ENCODE measurements around the gene MYL6B.

The MYL6B gene

DNA sequence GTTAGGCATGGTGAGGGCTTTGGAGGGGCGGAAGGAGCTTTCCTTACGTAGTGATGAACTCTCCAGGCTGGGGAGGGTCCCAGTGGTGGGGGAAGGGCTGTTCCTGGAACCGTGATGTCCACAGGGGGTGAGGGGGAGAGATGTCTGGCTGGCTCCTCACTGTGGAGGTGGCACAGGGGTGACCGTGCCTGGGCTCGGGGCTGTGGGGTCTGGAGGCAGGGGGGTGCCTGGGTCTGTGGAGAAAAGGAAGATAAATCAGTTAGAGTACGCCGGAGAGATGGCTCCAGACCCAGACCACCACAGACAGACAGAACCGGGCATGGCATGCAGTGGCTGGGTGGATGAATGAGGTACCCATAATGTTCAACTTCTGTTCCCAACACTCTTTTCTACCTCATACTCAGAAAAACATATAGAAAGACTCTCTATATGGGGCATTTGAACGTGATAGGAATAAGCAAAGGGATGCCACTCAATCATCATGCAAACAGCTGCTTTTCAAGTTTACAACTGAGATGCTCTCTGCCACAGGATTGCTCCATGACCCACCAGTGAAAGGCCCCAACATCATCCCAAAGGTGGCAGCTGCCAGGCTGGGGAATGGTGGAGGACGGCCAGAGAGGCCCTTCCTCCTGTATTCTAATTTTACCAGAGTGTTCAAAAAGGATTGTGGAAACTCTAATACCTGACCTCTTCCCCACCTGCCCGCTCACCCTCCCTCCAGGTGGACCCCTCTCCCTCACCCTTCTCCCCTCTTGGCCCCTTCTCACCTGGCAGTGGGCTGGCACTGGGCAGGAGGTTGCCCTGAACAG is 11.4 kb downstream of the MYL6B start:
- TF ChIP-seq GATA2 (IDR thresholded peaks at IDR 0.05; ENCODE audit: low read depth, low read length), result no peak
- TF ChIP-seq GATA3 (IDR thresholded peaks at IDR 0.05; ENCODE audit: low read depth, low read length), result no peak

DNA sequence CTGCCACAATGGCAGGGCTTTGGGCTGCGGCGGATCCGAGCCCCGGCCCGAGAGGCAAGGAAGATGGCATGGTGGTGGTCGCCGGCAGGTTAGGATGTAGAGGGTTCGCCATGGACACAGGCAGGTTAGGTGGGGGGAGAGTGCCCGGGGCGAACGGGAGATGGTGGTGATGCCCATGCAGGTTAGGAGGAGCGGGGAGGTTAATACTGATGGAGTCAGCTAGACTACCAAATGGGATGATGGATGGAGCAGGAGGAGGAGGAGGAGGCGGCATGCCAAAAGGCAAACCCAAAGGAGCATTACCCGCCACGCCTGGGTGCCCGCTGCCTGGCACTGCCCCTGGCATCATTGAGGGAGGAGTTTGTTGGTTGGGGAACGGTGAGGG is 11.9 kb downstream of the MYL6B start:
- TF ChIP-seq GATA2 (IDR thresholded peaks at IDR 0.05; ENCODE audit: low read depth, low read length) (no peak), GATA3 (IDR thresholded peaks at IDR 0.05; ENCODE audit: low read depth, low read length) (no peak)

DNA sequence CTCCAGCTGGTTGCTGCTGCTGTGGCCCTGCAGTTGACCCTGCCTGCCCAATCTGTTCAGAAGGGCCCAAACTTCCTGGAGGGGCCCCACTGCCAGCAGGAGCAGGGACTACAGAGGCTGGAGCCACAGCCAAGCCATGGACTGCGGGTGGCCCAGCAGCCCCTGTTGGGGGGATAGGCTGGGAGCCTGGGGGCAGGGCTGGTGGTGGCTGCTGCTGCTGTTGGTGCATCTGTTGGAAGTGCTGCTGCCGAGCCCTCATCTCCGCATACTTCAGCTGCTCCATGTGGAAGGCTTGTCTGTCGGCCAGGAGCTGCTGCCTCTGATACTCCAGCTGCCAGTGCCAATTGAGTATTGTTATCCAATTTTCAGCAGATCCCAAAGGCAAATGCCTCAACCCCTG is 13.0 kb downstream of the MYL6B start:
- TF ChIP-seq GATA3 (IDR thresholded peaks at IDR 0.05; ENCODE audit: low read depth, low read length), result no peak
- TF ChIP-seq GATA2 (IDR thresholded peaks at IDR 0.05; ENCODE audit: low read depth, low read length), result no peak

DNA sequence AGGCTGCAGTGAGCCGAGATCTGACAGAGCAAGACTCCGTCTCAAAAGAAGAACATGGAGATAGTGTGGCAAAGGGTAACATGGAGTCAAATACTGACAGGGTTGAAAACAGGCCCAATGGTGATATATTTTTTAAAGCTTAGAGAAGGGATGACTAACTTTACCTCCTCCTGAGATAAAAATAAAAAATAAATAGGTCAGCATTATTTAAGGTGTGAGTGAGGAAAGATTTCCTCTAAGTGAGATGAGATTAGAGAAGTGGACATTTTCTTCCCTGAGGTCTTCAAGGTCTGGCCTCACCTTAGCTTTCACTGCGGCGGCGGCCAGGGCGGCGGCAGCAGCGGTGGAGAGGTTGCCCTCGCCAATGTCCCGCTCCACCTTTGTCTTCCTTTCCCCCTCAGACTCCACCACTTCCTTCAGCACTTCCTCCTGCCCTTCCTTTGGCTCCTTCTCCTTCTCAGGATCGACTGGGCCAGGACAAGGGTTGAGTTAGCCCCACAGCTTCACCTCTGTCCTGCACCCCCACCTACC is 16.9 kb downstream of the MYL6B start:
- TF ChIP-seq GATA3 (IDR thresholded peaks at IDR 0.05; ENCODE audit: low read depth, low read length), result no peak
- no peak for TF ChIP-seq GATA2 (IDR thresholded peaks at IDR 0.05; ENCODE audit: low read depth, low read length)

DNA sequence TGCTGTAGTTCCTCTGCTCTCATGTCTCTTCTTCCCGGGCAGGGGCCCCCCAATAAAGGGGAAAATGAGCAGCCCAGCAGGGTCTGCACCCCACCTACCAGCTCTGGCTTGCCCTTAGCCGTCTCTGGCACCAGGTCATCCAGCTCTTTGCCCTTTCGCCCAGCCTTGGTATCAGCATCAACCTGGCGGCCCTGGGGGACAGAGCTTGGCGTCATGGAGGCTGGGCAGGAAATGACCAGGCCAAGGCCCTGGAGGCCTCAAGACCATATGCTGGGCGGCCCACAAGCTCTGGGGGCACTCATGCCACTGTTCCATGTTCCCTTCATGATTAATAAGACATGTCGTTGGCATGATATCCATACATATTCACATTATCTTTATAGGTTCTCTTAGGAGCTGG is 20.5 kb downstream of the MYL6B start:
- TF ChIP-seq GATA2 (IDR thresholded peaks at IDR 0.05; ENCODE audit: low read depth, low read length) (no peak), GATA3 (IDR thresholded peaks at IDR 0.05; ENCODE audit: low read depth, low read length) (no peak)

DNA sequence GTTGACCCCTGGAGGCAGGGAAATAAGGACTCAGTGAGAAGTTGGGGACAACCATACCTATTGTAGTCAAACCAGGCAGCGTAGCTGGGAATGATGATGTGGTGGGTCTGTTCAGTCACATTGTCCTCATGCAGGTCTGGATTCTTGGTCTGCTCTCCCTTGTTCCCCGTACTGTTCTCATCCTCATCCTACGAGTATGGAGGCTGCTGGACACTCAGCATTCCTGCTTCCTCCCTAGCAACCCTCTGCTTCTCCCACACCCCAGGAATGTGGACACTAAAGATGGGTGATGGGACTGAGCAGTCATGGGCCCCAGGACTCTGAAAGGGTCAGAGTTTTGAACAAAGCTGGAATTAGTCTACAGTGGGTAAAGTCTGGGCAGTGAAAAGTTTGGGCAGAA is 26.0 kb downstream of the MYL6B start:
- no peak for TF ChIP-seq GATA3 (IDR thresholded peaks at IDR 0.05; ENCODE audit: low read depth, low read length)
- TF ChIP-seq GATA2 (IDR thresholded peaks at IDR 0.05; ENCODE audit: low read depth, low read length), result no peak

DNA sequence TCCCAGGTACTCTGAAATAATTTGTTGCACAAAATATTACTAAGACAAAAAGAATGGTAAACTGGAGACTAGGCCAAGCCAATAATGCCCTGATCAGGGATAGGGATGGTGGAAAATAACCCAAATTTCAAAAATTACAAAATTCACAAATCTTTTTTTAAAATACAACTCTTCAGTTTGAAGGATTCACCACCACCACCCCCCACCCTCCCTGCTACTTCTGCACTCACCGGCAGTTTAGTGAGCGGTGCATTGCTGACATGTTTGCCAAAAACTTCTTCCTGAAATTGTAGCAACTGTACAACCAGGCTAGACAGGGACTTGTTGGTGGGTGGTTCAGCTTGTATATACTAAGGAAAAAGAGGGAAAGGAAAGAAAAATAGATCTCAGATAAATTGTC is 34.6 kb downstream of the MYL6B start:
- TF ChIP-seq GATA3 (IDR thresholded peaks at IDR 0.05; ENCODE audit: low read depth, low read length) (no peak), GATA2 (IDR thresholded peaks at IDR 0.05; ENCODE audit: low read depth, low read length) (no peak)

DNA sequence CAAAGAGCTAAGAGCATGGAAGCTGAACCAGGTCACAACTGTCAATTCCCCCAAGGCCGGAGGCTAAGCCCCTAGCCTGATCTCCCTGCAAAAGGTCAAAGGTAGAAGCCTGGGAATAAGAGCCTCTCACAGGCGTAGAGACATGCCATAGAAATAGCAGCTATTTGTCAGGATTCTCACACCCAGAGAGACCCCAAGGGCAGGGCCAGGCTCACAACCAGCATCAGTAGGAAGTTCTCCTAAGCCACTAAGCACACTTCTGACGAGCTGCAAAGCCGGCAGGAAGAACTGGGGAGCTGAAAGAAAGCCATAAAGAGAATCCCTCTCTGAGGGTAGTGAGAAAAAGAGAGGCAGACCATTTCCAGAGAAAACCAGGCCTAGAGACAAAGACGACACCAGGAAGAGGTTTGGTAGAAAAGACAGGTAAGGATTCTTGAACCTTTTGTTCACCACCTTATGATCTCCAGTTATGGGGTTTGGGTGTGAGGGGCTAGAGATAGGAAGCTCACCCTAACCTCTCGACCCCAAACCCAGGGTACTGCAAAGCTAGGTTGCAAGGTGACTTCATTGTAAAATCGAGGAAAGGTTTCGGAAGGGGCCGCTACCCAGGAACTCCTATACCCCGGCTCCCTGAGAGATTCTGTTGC is 35.9 kb downstream of the MYL6B start:
- TF ChIP-seq GATA3 (IDR thresholded peaks at IDR 0.05; ENCODE audit: low read depth, low read length) (no peak), GATA2 (IDR thresholded peaks at IDR 0.05; ENCODE audit: low read depth, low read length) (no peak)

DNA sequence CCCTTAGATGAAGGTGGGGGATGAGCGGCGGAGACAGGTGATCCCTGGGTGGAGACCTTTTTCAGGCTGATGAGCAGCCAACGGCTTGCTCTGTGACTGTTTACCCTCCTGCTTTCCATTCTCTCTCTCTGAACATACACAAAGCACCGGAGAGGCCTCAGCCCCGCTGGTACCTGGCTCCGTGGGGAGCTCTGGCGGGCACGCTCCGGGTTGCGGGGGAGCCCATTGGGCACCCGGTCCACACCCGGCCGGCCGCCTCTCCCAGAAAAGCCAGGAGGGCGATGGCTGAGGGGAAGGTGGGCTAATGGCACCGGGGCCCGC is 36.4 kb downstream of the MYL6B start:
- TF ChIP-seq GATA3 (IDR thresholded peaks at IDR 0.05; ENCODE audit: low read depth, low read length), result no peak
- no peak for TF ChIP-seq GATA2 (IDR thresholded peaks at IDR 0.05; ENCODE audit: low read depth, low read length)

DNA sequence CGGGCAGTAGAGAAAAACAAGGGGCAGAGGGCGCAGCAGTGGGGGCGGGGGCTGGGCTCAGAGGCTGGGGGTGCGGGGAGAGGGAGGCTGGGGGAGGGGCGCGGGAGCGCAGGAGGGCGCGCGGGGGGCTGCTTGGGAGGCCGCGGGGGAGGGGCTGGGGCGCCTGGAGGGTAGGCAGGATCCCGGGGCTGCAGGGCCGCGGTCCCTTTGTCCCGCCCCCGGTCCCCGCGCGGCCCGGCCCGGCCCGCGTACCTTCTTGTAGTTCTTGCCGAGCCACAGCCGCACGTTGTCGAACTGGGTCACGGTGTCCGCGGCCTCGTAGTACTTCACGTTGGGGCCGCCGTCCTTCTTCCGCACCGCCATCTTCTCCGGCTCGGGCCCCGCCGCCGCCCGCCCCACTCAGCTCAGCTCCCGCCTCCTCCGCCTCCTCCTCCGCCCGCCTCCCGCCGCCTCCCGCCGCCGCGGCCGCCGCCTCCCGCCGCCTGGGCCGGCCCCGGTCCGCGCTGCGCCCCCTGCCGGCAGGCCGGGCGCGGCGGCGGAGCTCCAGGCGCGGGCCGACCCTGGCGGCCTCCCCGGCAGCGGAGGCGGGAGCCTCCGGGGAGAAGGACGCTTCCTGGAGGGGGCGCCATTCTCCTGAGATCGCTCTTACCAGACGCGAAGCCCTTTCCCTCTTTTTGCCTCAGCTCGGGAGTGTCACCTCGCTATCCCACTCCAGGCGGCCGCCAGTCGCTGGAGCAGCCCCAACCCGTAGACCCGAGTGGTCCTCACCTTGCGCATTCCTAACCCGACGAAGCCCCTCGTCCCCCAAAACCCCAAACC is 36.9 kb downstream of the MYL6B start, which contains the start of gene SMARCC2:
Gene SMARCC2 (minus strand): TSS at position 385 of the 819 bp plus-strand sequence. CDS start 22 bp downstream, at position 363.
- TF ChIP-seq GATA2 (IDR thresholded peaks at IDR 0.05; ENCODE audit: low read depth, low read length), result no peak

DNA sequence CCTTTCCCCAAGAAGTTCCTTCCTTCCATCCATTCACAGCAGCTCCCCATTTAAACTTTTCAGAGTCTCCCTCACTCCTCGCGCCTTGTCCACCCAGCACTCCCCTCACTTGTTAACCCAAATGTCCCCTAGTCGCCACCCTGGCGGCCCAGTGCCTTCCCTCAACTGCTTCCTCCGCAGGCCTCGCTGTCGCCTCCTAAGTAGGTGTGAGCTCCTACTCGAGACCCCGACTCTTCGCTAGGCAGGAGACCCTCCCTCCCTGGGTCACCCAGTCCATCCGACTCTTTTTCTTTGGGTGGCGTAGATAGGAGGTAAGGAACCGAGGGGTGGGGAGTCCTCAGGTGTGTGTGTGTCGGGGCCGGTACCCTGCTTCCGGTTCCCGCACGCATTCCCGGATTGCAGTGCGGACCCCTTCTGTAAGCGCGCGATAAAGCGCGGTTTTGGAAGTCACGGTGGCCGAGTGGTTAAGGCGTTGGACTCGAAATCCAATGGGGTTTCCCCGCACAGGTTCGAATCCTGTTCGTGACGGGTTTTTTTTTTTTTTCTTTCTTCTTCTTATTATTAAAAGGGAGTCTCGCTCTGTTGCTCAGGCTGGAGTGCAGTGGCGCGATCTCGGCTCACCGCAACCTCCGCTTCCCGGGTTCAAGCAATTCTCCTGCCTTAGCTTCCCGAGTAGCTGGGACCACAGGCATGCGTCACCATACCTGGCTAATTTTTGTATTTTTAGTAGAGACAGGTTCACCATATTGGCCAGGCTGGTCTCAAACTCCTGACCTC is 37.7 kb downstream of the MYL6B start:
- no peak; the same call in 1 of the 2 replicates for TF ChIP-seq GATA2 (IDR thresholded peaks at IDR 0.05; ENCODE audit: low read depth, low read length)
- TF ChIP-seq GATA3 (IDR thresholded peaks at IDR 0.05; ENCODE audit: low read depth, low read length), result no peak

DNA sequence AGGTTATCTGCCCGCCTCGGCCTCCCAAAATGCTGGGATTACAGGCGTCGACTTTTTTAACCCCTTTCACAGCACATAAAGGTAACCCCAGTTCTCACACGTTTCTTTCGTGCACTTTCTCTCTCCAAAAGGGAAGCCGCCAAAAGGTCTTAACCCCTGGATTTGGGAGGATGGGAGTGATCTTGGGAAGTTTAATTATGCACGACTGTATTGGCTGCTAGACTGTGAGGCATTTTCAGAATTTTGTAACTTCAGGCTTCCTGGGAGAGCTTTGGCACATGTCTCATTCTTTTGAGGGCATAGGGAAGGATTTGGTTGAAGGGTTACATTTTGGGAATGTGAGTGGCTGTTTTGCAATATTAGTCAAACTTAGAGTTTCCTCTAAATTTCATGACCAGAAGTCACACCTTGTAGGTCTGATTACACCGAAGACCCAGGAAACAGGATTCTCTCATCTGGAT is 38.3 kb downstream of the MYL6B start:
- TF ChIP-seq GATA2 (IDR thresholded peaks at IDR 0.05; ENCODE audit: low read depth, low read length) (no peak), GATA3 (IDR thresholded peaks at IDR 0.05; ENCODE audit: low read depth, low read length) (no peak)

DNA sequence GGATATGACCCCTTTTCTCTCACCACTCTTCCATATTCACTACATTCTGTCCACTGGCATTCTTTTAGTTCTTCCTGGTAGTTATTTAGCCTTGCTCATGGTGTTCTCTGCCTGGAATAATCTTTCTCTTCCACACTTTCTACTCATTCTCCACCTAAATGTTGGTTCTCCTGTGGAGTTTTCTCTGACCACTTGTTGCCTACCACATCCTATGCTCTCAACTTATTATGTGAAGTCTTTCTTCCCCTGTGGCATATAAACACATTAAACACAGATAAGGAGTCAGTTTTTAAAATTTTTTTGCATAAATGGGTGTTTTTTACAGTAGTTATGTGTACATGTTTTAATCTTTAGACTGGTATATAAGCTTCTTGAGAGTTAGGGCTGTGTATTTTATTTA is 40.2 kb downstream of the MYL6B start:
- TF ChIP-seq GATA3 (IDR thresholded peaks at IDR 0.05; ENCODE audit: low read depth, low read length) (no peak), GATA2 (IDR thresholded peaks at IDR 0.05; ENCODE audit: low read depth, low read length) (no peak)
